Stimulated activated CD8-positive, alpha-beta memory T cell treated with anti-CD3 and anti-CD28 coated beads, Interleukin-7, amount 100 ng/mL, for 48 hours (primary cell): ENCODE data around the gene LRSAM1.

Experiments used
- DNase-seq, 2 donors: peaks; one replicate each; pipeline ENCODE4 v3.0.0-alpha.2; 2020; ENCODE audit warnings: low read depth in 1 of 2; ENCODE audit errors: extremely low read depth in 1 of 2

LRSAM1 gene

GRCh38 chr9:127529671-127530070 is 78.4 kb downstream of the LRSAM1 start:
- no peak for DNase-seq

DNA sequence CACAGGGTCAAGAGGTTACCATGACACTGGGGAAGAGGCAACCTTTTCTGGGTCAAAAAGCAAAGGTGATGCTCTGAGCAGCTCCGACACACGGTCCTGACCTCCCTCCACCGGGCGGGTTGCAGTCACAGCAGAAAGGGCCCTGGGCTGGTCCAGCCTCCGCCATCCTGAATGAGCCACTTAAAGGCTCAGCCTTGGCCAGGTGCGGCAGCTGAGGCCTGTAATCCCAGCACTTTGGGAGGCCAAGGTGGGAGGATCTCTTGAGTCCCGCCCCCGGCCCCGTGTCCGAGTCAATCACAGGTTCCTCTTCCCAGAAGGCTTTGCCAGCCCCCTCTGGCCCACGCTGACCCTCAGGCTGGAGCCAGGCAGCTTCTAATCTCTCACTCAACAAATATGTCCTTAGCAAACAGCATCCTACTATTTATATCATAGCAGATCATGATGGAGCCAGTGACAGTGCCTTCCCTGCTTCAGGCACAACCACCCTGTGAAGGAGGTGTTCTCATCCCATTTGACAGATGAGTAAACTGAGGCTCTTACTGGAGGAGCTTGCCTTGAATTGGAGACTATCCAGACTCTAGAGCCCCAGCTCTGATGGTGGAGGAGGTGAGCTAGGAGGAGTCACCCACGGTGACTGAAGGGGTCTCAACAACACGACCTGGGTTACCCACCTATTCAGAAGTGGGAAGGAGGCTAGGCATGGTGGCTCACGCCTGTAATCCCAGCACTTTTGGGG is 79.1 kb downstream of the LRSAM1 start:
- no peak for DNase-seq

GRCh38 chr9:127531676-127532075 is 80.4 kb downstream of the LRSAM1 start:
- no peak for DNase-seq

GRCh38 chr9:127534250-127534906 is 83.1 kb downstream of the LRSAM1 start:
- no peak for DNase-seq

DNA sequence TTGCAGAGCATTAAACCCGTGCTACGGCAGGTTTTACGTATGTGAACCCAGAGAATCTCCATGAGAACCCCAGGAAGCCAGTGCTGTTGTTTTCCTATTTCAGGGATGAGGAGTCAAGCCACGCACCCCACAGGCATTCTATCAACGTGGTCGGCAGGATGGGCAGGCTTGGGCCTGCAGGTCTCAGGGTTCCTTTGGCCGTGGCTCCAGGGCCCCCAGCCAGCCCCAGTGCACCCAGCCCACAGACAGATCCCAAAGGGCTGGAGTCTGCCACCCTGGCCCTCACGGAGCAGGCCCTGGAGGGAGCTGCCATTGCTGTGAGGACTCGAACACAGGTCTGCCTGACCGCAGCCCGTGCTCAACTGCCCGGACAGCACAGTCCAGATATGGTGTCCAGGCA is 83.6 kb downstream of the LRSAM1 start:
- DNase-seq: no peak

GRCh38 chr9:127535396-127535795 is 84.1 kb downstream of the LRSAM1 start:
- no peak for DNase-seq

DNA sequence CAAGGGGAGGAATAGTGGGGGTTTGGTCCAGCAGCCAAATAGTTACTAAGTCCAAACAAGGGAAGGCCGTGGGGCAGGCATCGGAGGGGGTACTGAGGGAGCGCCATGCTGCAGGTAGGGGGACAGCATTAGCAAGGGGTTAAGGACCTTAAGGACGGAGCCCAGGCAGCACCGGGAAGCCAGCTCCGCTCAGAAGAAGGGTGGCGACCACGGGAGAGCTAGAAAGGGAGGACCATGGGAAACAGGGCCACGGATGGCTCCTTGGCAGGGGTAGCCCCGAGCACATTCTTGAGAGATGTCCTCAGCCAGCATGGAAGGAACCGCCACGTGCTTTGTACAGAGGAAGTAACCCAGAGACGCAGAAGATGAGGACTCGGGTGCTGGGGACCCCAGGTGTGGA is 84.5 kb downstream of the LRSAM1 start:
- DNase-seq: no peak

- DNase-seq: no peak
Observed at GRCh38 chr9:127536499-127536898, 85.2 kb downstream of the LRSAM1 start.

- DNase-seq: no peak
Observed at GRCh38 chr9:127537014-127537413, 85.7 kb downstream of the LRSAM1 start.

- no peak for DNase-seq
Observed at GRCh38 chr9:127537792-127538191, 86.5 kb downstream of the LRSAM1 start.

DNA sequence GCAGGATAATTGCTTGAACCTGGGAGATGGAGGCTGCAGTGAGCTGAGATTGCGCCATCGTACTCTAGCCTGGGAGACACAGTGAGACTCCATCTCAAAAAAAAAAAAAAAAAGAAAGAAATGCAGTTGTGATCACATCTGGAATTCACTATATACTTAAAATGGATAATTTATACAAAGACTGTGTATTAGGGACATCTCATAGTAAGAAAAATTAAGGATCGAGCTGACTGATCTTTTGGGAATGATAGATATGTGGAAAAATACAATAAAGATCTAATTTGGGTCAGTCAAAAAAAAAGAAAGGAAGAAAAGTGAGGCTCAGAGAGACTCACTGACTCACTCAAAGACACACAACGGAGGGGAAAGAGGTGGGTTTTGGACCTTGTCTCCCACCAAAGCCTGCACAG is 87.5 kb downstream of the LRSAM1 start:
- DNase-seq: no peak

GRCh38 chr9:127539259-127539981 is 88.1 kb downstream of the LRSAM1 start:
- no peak for DNase-seq

GRCh38 chr9:127539982-127540663 is 88.8 kb downstream of the LRSAM1 start:
- DNase-seq: no peak

- DNase-seq: no peak
Observed at GRCh38 chr9:127540664-127541041, 89.3 kb downstream of the LRSAM1 start.

DNA sequence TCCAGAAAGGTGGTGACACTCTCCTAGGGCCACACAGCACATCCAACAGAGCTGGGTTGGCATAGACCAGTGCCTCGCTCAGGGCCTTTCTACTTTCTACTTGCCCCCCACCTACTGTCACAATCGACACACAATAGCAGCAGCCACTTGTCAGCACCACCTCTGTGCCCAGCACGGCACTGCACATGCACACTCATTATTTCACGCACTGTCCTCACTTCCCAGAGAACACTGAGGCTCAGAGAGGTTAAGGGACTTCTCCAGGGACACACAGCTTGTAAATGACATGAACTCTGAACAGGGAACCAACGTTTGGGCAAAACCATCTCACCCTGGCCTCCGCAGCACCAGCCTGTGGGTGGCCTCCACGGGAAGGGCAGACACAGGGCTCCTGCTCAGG is 89.9 kb downstream of the LRSAM1 start:
- DNase-seq: no peak

DNA sequence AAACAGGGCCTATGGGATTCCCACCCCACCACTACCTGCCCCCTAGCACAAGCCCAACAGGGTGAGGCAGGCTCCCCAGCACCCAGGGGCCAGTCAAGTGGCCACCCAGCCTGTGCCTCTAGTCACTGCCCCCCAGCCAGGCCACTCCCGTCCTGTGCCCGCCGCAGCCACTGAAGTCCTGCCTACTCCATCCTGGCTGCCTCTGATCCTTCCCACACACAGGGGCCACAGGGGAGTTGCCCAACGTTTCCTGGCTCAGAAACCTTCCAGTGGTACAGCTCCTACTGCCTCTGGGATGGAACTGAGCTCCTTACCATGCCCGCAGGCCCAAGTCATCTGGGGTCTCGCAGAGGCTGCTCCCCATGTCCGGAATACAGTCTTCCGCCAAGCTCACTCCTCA is 90.6 kb downstream of the LRSAM1 start:
- DNase-seq: no peak

- no peak for DNase-seq
Observed at GRCh38 chr9:127543221-127543620, 91.9 kb downstream of the LRSAM1 start.

GRCh38 chr9:127543973-127544533 is 92.7 kb downstream of the LRSAM1 start:
- DNase-seq: no peak

- no peak for DNase-seq
Observed at GRCh38 chr9:127545196-127546124, 94.2 kb downstream of the LRSAM1 start.
